Activated T-helper 1 cell treated with Interleukin-2 at 50 U/mL for 16 hours (primary cell): Measurements from ENCODE around the gene PCSK6.

Source experiments
- DNase-seq: peaks from one replicate; pipeline ENCODE4 v3.0.0-alpha.2; 2020; ENCODE audit warnings: low read depth

The PCSK6 gene

GRCh38 chr15:101398247-101398646 lies 91.3 kb downstream of the PCSK6 start:
- no peak for DNase-seq

GRCh38 chr15:101397521-101398003 lies 91.9 kb downstream of the PCSK6 start:
- DNase-seq: no peak

- DNase-seq: no peak
These were observed 92.8 kb downstream of the PCSK6 start for GRCh38 chr15:101396484-101397261.

DNA sequence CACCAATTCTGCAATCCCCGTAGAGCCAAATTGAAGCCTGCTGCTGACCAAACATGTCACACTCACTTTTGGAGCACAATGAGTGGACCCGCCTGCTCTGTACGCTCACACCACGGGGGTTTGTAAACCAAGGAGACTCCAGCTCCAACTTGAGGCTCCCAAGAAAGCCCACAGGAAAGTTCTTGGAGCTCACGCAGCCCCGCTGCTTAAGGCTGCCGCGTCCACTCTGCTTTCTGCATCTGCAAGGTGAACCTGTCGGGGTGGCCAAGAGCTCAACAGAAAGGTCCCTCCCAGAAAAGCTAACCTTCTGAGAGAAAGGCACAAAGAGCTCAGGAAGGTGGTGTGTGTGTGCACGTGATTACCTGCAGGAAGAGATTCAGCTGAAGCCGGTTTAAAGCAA lies 94.9 kb downstream of the PCSK6 start:
- no peak for DNase-seq

GRCh38 chr15:101394056-101394630 lies 95.4 kb downstream of the PCSK6 start:
- DNase-seq: no peak

DNA sequence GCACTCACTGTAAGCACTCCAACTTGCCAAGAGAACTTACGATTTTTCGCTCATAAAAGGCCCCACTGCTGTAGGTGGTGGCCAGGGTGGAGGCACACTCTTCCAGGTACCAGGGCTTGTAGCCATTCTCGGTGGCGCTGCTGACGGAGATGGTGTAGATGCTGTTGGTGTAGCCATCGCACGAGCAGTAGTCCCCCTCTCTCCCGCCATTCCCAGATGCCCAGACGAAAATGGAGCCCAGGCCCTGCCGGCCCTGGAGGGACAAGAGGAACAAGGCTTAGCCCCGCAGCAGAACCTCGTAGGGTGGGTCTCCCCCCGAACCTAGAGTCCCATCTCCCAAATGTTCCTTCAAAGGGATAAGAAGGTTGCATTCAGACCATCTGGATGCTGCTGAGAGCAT lies 96.3 kb downstream of the PCSK6 start:
- DNase-seq: no peak

DNA sequence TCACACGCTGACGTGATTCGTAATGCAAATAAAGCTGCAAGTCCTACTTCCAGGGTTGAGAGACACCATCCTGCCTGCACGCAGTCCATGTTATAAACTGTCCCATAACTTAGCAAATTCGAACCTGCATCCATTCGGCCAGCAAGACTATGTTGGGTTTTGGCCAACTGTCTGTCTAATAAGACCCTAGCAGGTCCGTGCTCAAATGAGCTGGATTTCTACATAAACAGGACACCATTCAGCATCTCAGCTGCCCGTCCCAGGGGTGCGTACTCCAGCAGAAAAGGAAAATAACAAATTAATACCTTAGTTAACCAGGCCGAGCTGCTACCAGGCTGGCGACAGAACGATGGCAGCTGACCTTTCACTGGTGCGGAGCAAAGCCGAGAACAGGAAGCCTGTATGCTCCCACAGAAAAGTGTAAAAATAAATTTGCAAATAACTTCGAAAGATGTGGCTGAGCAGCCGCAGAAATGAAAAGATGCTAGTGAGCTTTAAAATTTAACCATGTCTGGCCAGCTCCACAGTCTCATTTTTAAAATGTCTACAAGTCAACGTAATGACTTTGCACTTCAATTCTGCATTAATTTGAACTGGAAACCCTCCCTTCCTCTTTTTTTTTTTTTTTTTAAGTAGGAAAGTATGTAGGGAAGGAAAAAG lies 97.4 kb downstream of the PCSK6 start:
- DNase-seq: no peak

- no peak for DNase-seq
These were observed 98.1 kb downstream of the PCSK6 start for GRCh38 chr15:101391431-101391830.

DNA sequence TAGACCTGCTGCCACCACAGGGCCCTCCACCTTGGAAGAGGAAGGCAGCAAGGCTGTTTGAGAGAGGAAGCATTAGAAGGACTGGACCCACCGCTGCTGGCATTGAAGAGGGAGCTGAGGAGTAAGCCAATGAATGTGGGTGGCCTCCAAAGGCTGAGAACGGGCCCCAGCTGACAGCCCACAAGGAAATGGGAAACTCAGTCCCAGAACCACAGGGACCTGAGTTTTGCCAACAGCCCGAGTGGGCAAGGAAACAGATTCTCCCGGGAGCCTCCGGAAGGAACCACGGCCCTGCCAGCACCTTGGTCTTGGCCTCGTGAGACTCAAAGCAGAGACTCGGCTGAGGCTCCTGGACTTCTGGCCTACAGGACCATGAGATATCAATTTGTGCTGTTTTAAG lies 99.0 kb downstream of the PCSK6 start:
- no peak for DNase-seq

DNA sequence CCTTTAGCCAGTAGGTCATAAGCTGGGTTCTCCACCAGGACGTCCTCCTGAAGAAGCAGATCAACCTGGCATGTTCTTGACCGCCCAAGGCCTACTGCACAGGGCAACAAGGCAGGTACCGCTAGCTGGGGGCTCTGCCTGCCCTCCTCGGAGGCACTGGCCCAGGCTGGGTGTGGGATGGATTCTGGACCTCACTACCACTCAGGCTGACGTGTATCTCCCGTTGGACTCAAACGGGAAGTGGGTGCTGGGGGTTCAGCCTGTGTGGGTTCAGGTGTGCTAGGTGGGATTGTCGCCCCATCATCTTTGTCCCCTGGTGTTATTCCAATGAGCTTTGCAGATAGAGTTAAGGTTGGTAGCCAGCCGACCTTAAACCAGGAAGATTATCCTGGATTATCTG lies 99.4 kb downstream of the PCSK6 start:
- DNase-seq: no peak

DNA sequence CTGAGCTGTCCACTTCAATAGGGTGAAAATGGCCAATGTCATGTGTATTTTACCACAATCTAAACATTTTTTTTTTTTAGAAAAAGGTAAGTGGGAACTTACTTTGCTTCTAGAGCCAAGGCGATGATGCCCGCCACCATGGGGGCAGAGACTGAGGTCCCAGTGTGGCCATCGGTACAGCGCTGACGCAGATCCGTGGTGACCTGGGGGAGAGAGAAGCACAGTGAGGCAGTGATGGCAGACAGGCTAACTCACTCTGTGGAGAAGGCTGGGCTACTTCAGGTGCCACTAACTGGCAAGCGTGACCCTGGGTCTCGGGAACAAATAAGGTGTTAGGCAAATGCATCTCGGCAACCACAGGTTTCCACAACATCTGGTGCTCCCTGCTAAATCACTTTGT lies 100.1 kb downstream of the PCSK6 start:
- no peak for DNase-seq

DNA sequence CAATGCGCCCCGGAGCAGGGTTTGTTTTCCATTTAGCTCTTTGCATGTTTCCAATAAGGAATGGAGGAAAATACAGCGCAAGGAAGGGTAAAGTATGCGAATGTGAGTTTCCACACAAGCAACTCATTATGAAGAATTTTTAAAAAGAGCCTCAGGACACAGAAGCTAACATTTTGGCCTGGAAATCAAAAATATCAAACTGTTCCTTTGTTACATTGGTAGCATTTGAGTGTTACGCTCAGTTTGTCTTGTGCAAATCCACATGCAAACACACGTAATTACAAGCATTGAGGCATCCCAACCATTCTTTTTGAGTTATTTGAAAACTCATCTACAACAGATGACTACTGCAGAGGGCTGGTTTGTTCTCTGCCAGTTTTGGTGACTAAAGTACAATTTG lies 101.5 kb downstream of the PCSK6 start:
- DNase-seq: no peak

- no peak for DNase-seq
These were observed 101.9 kb downstream of the PCSK6 start for GRCh38 chr15:101387574-101387973.

GRCh38 chr15:101386967-101387366 lies 102.5 kb downstream of the PCSK6 start:
- no peak for DNase-seq

DNA sequence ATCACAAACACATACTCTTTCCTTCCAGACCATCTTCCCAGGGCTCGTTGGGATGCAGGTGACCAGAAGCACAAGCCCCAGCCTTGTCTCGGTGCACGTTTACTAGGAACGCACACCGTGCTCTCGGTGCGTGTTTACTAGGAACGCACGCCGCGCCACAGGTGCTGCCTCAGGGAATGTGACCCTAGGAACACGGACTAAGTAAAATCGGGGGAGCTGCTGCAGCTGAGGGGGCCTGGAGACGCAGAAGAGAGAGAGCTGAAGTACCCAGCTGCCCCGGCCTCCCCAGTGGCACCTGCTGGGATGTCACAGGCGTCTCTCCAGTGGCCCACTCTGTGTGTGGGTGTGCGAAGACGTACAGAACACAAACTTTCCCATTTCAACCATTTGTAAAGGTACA lies 103.5 kb downstream of the PCSK6 start:
- no peak for DNase-seq

DNA sequence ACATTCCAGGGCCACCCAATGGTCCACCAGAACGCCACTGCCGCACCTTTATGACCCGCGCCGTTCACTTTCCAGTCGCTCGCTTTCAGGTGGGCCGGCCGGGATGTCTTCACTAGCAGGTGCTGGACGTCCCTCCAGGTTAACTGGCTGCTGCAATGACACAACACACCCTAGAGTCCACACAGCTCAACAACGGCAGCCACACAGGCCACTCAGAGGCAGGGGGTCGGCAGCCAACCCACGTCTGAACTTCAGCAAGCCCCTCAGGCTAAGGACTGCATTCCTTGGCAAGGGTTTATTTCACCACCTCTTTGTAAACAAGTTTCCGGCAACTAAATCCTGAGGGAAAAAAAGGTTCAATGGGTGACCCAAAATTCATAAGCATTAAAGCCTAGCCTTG lies 105.2 kb downstream of the PCSK6 start:
- no peak for DNase-seq

GRCh38 chr15:101382544-101382943 lies 107.0 kb downstream of the PCSK6 start:
- no peak for DNase-seq

GRCh38 chr15:101381671-101382212 lies 107.8 kb downstream of the PCSK6 start:
- no peak for DNase-seq

DNA sequence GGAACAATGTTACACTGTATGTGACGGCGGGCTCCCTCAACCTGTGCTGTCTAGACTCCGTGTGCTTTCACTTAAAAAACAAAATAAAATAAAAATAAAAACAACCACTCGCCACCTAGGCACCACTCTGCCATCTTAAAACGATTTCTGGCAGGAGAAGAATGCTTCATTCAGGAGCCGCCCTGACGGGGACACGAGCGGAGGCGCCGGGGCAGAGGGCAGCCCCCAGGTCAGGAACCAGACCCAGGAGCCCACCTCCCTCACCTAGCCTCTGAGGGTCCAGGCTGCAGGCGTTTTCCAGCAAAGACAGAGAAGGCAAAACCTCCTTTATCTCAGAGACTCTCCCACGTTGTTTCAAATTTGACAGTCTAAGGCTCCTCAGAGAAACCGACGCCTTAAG lies 109.4 kb downstream of the PCSK6 start:
- no peak for DNase-seq

GRCh38 chr15:101379647-101380046 lies 109.9 kb downstream of the PCSK6 start:
- DNase-seq: no peak

DNA sequence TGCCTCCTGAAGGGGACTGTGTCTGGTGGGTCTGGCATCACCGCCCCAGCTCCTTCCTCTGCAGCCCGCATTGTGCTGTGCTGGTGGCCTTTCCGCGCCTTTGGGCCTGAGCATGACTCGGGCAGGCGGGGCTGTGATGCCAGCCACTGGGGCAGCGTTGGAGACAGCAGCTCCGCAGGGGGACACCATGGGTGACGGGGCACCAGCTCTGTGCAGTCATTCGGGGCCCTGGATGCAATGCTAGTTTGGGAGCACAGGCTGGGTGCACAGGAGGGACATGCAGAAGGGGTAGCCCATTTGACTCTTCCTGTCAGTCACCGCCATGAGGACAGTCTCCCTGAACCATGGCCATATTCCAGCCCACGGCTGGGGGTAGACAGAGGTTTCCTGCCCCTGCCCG lies 110.6 kb downstream of the PCSK6 start:
- no peak for DNase-seq

GRCh38 chr15:101378171-101378755 lies 111.2 kb downstream of the PCSK6 start:
- no peak for DNase-seq
